ENCODE measurements around the gene ATP5F1B.

DNA sequence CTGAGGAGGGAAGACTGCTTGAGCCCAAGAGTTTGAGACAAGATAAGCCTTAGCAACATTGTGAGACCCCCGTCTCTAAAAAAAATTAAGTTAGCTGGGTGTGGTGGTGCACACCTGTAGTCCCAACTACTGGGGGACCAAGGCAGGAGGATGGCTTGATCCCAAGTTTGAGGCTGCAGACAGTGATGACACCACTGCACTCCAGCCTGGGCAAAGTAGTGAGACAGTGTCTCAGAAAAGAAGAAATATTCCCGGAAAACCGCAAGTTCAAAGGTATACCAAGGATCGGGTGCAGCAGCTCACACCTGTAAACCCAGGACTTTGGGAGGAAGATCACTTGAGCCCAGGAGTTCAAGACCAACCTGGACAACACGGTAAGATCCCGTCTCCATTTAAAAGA is 36.5 kb upstream of the ATP5F1B start:
- no peak for TF ChIP-seq EP300 (IDR thresholded peaks at IDR 0.05; ENCODE audit: borderline replicate concordance)
- TF ChIP-seq, protein P1, sequence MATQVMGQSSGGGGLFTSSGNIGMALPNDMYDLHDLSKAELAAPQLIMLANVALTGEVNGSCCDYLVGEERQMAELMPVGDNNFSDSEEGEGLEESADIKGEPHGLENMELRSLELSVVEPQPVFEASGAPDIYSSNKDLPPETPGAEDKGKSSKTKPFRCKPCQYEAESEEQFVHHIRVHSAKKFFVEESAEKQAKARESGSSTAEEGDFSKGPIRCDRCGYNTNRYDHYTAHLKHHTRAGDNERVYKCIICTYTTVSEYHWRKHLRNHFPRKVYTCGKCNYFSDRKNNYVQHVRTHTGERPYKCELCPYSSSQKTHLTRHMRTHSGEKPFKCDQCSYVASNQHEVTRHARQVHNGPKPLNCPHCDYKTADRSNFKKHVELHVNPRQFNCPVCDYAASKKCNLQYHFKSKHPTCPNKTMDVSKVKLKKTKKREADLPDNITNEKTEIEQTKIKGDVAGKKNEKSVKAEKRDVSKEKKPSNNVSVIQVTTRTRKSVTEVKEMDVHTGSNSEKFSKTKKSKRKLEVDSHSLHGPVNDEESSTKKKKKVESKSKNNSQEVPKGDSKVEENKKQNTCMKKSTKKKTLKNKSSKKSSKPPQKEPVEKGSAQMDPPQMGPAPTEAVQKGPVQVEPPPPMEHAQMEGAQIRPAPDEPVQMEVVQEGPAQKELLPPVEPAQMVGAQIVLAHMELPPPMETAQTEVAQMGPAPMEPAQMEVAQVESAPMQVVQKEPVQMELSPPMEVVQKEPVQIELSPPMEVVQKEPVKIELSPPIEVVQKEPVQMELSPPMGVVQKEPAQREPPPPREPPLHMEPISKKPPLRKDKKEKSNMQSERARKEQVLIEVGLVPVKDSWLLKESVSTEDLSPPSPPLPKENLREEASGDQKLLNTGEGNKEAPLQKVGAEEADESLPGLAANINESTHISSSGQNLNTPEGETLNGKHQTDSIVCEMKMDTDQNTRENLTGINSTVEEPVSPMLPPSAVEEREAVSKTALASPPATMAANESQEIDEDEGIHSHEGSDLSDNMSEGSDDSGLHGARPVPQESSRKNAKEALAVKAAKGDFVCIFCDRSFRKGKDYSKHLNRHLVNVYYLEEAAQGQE (IDR thresholded peaks at IDR 0.05; ENCODE audit: low read depth): no peak
- TF ChIP-seq FOXM1 (IDR thresholded peaks at IDR 0.05; ENCODE audit: borderline replicate concordance, low read depth): no peak
- TF ChIP-seq, protein P2, sequence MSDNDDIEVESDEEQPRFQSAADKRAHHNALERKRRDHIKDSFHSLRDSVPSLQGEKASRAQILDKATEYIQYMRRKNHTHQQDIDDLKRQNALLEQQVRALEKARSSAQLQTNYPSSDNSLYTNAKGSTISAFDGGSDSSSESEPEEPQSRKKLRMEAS (IDR thresholded peaks at IDR 0.05): no peak
- TF ChIP-seq TAF1 (IDR thresholded peaks at IDR 0.05; ENCODE audit: low read depth): no peak
- TF ChIP-seq NFIC (IDR thresholded peaks at IDR 0.05): no peak
